A549 treated with Hydrocortisone at 1 μM for 4 hours (cell line): ENCODE results near the gene MS4A8. TPM values are rescaled to one million over a fixed set of nuclear protein-coding genes. Genes with fewer than 3 reads are reported as not detected.

Experiments used
- total RNA-seq: library from RNA; stranded (reverse); fragments of 200-300 nt; extraction: Qiagen RNA extraction; gene quantifications from 5 replicates; pipeline ENCODE4 v1.2.3, GENCODE V29; 2022

MS4A8 gene, protein sequence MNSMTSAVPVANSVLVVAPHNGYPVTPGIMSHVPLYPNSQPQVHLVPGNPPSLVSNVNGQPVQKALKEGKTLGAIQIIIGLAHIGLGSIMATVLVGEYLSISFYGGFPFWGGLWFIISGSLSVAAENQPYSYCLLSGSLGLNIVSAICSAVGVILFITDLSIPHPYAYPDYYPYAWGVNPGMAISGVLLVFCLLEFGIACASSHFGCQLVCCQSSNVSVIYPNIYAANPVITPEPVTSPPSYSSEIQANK
- not detected in 5 replicates for total RNA-seq

GRCh38 chr11:60699284-60699691, at the start of gene MS4A8:
MS4A8 (plus strand) TSS chr11:60699612; CDS start chr11:60700861, 1,249 bp downstream.

DNA sequence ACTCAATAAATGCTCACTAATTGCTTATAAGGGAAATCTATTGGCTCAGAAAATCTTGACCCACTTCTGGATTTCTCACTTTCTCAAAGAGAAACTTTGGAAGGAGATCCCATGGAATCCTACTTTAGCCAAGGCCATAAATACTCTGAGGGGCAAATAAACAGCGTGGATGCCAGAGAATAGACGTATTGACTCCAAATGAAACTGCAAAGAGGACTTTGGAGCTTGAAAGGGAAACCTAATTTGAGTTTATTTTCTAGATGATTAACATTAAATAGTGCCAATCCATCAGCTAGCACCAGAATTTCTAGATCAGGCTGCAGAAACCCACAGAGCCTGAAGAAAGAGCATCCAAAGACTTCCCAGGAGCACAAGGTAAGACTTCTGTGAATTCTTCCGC, 25.0 kb downstream of the MS4A8 start, which contains the start of gene MS4A18:
Gene MS4A18 (plus strand): TSS at position 301 of the 400 bp plus-strand sequence.

DNA sequence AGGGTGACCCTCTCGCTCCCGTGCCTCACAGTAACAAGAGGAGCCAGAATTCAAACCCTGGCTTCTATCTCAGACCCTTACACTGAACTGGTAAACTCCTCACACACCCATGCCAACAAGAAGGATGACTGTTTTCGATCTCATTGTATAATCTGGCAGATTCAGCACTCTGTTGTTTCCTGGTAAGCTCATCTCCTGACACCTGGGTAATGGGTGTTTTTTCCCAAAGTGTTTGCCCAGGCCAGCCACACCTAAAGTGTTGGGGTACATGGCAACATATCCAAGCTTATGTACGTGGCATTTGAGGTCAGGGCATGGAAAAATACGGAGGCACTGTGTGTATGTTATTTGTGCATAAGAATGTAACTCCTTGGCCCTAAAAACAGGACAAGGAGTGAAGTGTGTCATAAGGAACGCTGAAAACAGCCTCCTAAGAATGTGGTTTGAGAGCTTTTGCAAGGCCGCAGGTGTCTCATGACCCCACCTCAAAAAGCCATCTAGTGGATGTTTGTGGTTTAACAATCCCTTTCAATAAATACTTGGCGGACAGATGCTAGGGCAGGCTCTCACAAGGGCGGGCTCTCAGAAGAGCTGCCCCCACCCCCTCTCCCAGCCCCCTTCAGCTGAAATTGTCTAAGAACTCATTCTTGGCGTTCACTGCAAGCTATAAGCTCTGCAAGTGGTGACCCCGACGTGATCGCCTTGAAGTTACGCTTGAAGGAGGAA, 57.1 kb downstream of the MS4A8 start, which contains the start of gene MS4A15:
Gene MS4A15 (plus strand): TSS at position 561 of the 726 bp plus-strand sequence. CDS start 6,867 bp downstream, outside the sequence.

Other genes starting within 250 kb of the MS4A8 start
- gene MS4A1, start 243.8 kb upstream of the MS4A8 start, total RNA-seq, result not detected in 5 replicates
- gene MS4A12, start 206.8 kb upstream of the MS4A8 start, total RNA-seq, result not detected in 5 replicates
- not detected in 5 replicates for gene MS4A13, start 184.2 kb upstream of the MS4A8 start, total RNA-seq
- gene MS4A18, start 25.1 kb downstream of the MS4A8 start, total RNA-seq, result not detected in 5 replicates
- gene MS4A15, start 57.3 kb downstream of the MS4A8 start, total RNA-seq, result 0.07 TPM in 1 of 5 replicates, not detected in the others
- not detected in 5 replicates for gene MS4A10, start 85.7 kb downstream of the MS4A8 start, total RNA-seq
- 89.0 to 107 TPM (median 95.4 TPM) in 5 replicates for gene CCDC86, start 142.5 kb downstream of the MS4A8 start, total RNA-seq
- gene PTGDR2, start 156.3 kb downstream of the MS4A8 start, total RNA-seq, result 0.03 to 0.12 TPM (median 0.05 TPM) in 4 of 5 replicates, not detected in the other
- gene ZP1, start 167.9 kb downstream of the MS4A8 start, total RNA-seq, result 0.14 to 0.46 TPM (median 0.28 TPM) in 5 replicates
- gene PRPF19, start 207.0 kb downstream of the MS4A8 start, total RNA-seq, result 168 to 186 TPM (median 176 TPM) in 5 replicates
- 107 to 134 TPM (median 124 TPM) in 5 replicates for gene TMEM109, start 214.5 kb downstream of the MS4A8 start, total RNA-seq
- 92.5 to 131 TPM (median 123 TPM) in 5 replicates for gene TMEM132A, start 224.8 kb downstream of the MS4A8 start, total RNA-seq